HepG2 (cell line): ENCODE measurements around the gene TTC39C. TPM values are rescaled to one million over a fixed set of nuclear protein-coding genes. Genes with fewer than 3 reads are reported as not detected.

Experiments used
- ATAC-seq: fragments of 200-7000 bp; cut with Tn5 transposase; 3 replicates; pipeline ENCODE4 v1.9.1; 2020; ENCODE audit warnings: mild to moderate bottlenecking, moderate library complexity
- BruUV-seq: library from RNA; stranded (reverse); fragments of 400-500 nt; replicated peaks from 2 replicates; lab custom pipeline; 2021; lab: Mats Ljungman, UMichigan
- CTCF ChIA-PET: fragments of 300-600 bp; formaldehyde crosslinking; extraction: SDS; loops from one replicate; lab custom pipeline; 2021; ENCODE audit warnings: low total read pairs, inconsistent platforms, low intra/inter-chr PET ratio; lab: Yijun Ruan, JAX
- POLR2A ChIA-PET: fragments of 350-600 bp; sonication (Branson Sonifier 250); formaldehyde crosslinking; loops from one replicate; lab custom pipeline; 2020; ENCODE audit warnings: antibody characterized with exemption, inconsistent platforms; lab: Yijun Ruan, JAX
- DNase-seq: peaks from one replicate; pipeline ENCODE4 v3.0.0-alpha.2; 2015; ENCODE audit warnings: low spot score
- FAIRE-seq: peaks from 3 replicates; lab custom pipeline; 2011; peaks lifted over from hg19 to GRCh38; lab: Jason Lieb, UNC
- H2AFZ ChIP-seq: one replicate; pipeline ENCODE4 v1.6.1; 2011; ENCODE audit warnings: low read length, inconsistent platforms
- H3K27ac ChIP-seq: fragments of 300-600 bp; 3 replicates; pipeline ENCODE4 v1.8.0; 2011; ENCODE audit warnings: mixed run types, mild to moderate bottlenecking, mixed read lengths, low read length, inconsistent platforms; ENCODE audit not compliant: insufficient read depth; ENCODE audit errors: extremely low read length
- H3K27me3 ChIP-seq, 2 experiments: fragments of 200-600 bp in 1 of 2; 2 replicates in 1 of 2; 3 replicates in 1 of 2; pipeline versions ENCODE4 v1.6.0 to v1.8.0; 2011; ENCODE audit warnings: low read length in 2 of 2, mild to moderate bottlenecking in 2 of 2, moderate library complexity in 2 of 2, inconsistent platforms in 1 of 2; ENCODE audit not compliant: insufficient read depth in 2 of 2, control insufficient read depth in 1 of 2
- H3K36me3 ChIP-seq, 2 experiments: fragments of 200-600 bp in 1 of 2; replicated peaks in 1 of 2; 2 replicates in 1 of 2; 3 replicates in 1 of 2; pipeline versions ENCODE4 v1.5.1 to v1.8.0; 2011; ENCODE audit warnings: low read length in 2 of 2, inconsistent platforms in 1 of 2; ENCODE audit not compliant: insufficient read depth in 2 of 2, control insufficient read depth in 1 of 2
- H3K4me1 ChIP-seq: 2 replicates; pipeline ENCODE4 v1.5.1; 2012; ENCODE audit warnings: low read length, inconsistent platforms; ENCODE audit not compliant: insufficient read depth
- H3K4me2 ChIP-seq: 2 replicates; pipeline ENCODE4 v1.6.0; 2011; ENCODE audit warnings: low read depth, low read length, inconsistent platforms
- H3K4me3 ChIP-seq, 3 experiments: fragments of 200-600 bp in 1 of 3; sonication (generic), shearing (Covaris generic) in 1 of 3; replicated peaks in 1 of 3; 2 replicates each; pipeline ENCODE4 v1.5.1; 2011 to 2016; ENCODE audit warnings: low read length in 3 of 3, inconsistent platforms in 2 of 3, low read depth in 2 of 3, mild to moderate bottlenecking in 2 of 3, control low read depth in 1 of 3, mixed read lengths in 1 of 3; ENCODE audit not compliant: insufficient read depth in 1 of 3
- H3K79me2 ChIP-seq: one replicate; pipeline ENCODE4 v1.6.1; 2011; ENCODE audit warnings: low read length, inconsistent platforms; ENCODE audit not compliant: insufficient read depth
- H3K9ac ChIP-seq: 2 replicates; pipeline ENCODE4 v1.6.0; 2011; ENCODE audit warnings: mild to moderate bottlenecking, low read depth, low read length, inconsistent platforms; ENCODE audit not compliant: insufficient read depth
- H3K9me3 ChIP-seq: 2 replicates; pipeline ENCODE4 v1.5.1; 2012; ENCODE audit warnings: mild to moderate bottlenecking, low read length
- H4K20me1 ChIP-seq: 2 replicates; pipeline ENCODE4 v1.6.0; 2011; ENCODE audit warnings: inconsistent platforms, mild to moderate bottlenecking, low read length, moderate library complexity; ENCODE audit not compliant: insufficient read depth
- NFATC3 ChIP-seq: sonication (generic); formaldehyde crosslinking; IDR thresholded peaks from 2 replicates; pipeline ENCODE4 v1.5.1; 2020; ENCODE audit warnings: mild to moderate bottlenecking, missing genetic modification reagents
- NR1H2 ChIP-seq: sonication (generic); formaldehyde crosslinking; IDR thresholded peaks from 2 replicates; pipeline ENCODE4 v1.8.1; 2022; ENCODE audit warnings: low read depth, missing genetic modification reagents, borderline replicate concordance
- PAF1 ChIP-seq: IDR thresholded peaks from 2 replicates; pipeline ENCODE4 v1.6.1; 2016; ENCODE audit warnings: missing genetic modification reagents, missing compliant biosample characterization
- PLRG1 ChIP-seq: fragments of 450-650 bp; conservative IDR thresholded peaks from 2 replicates; pipeline ENCODE4 v1.6.1; 2016
- ZNF598 ChIP-seq: sonication (generic); formaldehyde crosslinking; IDR thresholded peaks from 2 replicates; pipeline ENCODE4 v1.5.1; 2020; ENCODE audit warnings: mild to moderate bottlenecking, missing genetic modification reagents, borderline replicate concordance
- ZNF788 ChIP-seq: sonication (generic); formaldehyde crosslinking; IDR thresholded peaks from 2 replicates; pipeline ENCODE4 v1.5.0; 2020; ENCODE audit warnings: mild to moderate bottlenecking, missing genetic modification reagents, borderline replicate concordance
- WGBS: methylation state at CpG from one replicate; pipeline ENCODE4 v1.1.6; 2017; ENCODE audit warnings: low lambda C conversion rate; 5-methylcytosine and 5-hydroxymethylcytosine counted together
- in situ Hi-C: cut with HindIII; loops from 2 replicates; pipeline ENCODE4 v1.10.0; 2017; ENCODE audit warnings: low pct_unique_long_range_greater_than_20kb; ENCODE audit not compliant: extremely low pct_ligation_motif_present
- intact Hi-C: fragments of 100-400 bp; cut with micrococcal nuclease; formaldehyde crosslinking; loops from one replicate; pipeline ENCODE4 v1.10.0; 2022; ENCODE audit not compliant: unreplicated experiment
- polyA plus RNA-seq, 8 experiments: library from polyadenylated mRNA; depleted of rRNA in 3 of 8; stranded (reverse) in 7 of 8; unstranded in 1 of 8; fragments of >200 nt; fragmentation: Illumina TruSeq in 4 of 8; extraction: Trizol in 4 of 8; gene quantifications; 2 replicates each; pipeline versions ENCODE4 v1.2.1 to v1.2.3, GENCODE V29; 2011 to 2016; ENCODE audit warnings: low read depth in 4 of 8, missing spikeins in 1 of 8, mixed read lengths in 1 of 8; ENCODE audit not compliant: insufficient read depth in 1 of 8
- total RNA-seq, 5 experiments: library from RNA; depleted of rRNA; stranded (reverse); fragments of >200 nt; fragmentation: Illumina TruSeq; extraction: Trizol; gene quantifications; 2 replicates each; pipeline ENCODE4 v1.2.3, GENCODE V29; 2016; ENCODE audit warnings: low read depth in 1 of 5

TTC39C gene
- total and polyA plus RNA-seq, 2 of the 13 experiments (the other 11 are each of a cell fraction or from before 2014, with no cell fraction given) = 19.1 to 25.9 TPM

DNA sequence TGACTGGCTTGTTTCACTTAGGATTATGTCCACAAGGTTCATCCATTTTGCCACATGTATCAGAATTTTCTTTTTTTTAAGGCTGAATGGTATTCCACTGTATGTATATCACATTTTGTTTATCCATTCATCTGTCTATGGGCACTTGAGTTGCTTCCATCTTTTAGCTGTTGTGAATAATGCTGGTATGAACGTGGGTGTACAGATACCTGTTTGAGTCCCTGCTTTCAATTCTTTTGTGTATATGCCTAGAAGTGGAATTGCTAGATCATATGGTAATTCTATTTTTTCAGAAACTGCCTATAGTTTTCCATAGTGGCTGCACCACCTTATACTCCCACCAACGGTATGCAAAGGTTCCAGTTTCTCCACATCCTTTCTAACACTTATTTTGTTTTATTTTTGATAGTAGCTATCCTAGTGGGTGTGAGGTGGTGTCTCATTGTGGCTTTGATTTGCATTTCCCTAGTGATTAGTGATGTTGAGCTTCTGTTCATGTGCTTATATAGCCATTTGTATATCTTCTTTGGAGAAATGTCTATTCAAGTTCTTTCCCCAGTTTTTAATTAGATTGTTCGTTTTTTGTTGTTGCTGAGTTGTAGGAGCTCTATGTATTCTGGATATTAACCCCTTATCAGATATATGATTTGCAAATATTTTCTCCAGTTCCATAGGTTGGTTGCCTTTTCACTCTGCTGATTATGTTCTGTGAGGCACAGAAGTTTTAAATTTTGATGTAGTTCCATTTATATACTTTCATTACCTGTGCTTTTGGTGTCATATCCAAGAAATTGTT is 40.7 kb downstream of the TTC39C start:
- Histone ChIP-seq H3K4me1 (peaks cover 36% of the 10 kb centered on the region), H3K9me3 (no peaks in the 10 kb centered on the region), H3K36me3 (no peaks in the 10 kb centered on the region), H3K79me2 (no peaks in the 10 kb centered on the region), H3K9ac (no peak overlapping the region), H3K27me3 (no peaks in the 10 kb centered on the region), H3K4me2 (no peak overlapping the region), H3K4me3 (no peak overlapping the region), H2AFZ (no peak overlapping the region), H4K20me1 (no peaks in the 10 kb centered on the region)
- ATAC-seq (no peak), FAIRE-seq (no peak), DNase-seq (no peak)
- WGBS = 89% methylated on average over 3 of the region's 3 CpGs
- intact Hi-C loops (no loop called here), in situ Hi-C loops (no loop called here)
- BruUV-seq = no TSS peak
- POLR2A ChIA-PET = no interaction called here
- no peak for TF ChIP-seq NFATC3
- TF ChIP-seq NR1H2 (CRISPR knock-in tag) = no peak
- no peak for TF ChIP-seq PAF1 (CRISPR knock-in tag)
- TF ChIP-seq, all 625 proteins: peak for 0
- CTCF ChIA-PET = no interaction called here
- H3K27ac ChIP-seq = no peak overlapping the region

DNA sequence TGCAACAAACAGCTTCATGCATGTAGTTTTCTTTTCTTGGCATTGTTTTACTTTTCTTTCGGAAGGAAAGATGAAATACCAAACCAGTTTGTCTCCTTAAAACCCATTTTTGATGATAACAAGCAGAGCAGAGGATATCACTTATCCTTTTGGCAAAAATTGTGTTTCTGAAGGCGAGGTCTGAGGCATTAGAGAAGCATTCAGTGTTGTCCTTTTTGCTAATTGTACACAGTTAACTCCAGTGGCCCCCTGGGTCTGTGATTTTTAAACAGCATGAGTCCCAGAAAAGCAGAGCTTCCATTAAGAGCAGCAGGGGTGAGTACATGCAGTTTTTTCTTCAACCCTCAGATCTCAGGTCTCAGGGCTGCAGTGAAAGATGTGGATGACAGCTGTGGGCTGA is 41.3 kb downstream of the TTC39C start:
- no peak for TF ChIP-seq ZNF788 (CRISPR knock-in tag)
- TF ChIP-seq PLRG1 = no peak
- TF ChIP-seq ZNF598 = no peak
- 95% methylated on average over 2 of the region's 2 CpGs for WGBS
- no peaks in the 10 kb centered on the region for H3K36me3 ChIP-seq
- no peak overlapping the region for H3K4me3 ChIP-seq
- no peak overlapping the region for H3K9ac ChIP-seq
- no peak overlapping the region for H2AFZ ChIP-seq
- ATAC-seq = no peak
- H3K4me2 ChIP-seq = no peak overlapping the region
- no peak for DNase-seq
- H3K4me1 ChIP-seq = peaks cover 36% of the 10 kb centered on the region
- H4K20me1 ChIP-seq = no peaks in the 10 kb centered on the region
- ChIA-PET CTCF (no interaction called here), POLR2A (no interaction called here)
- H3K9me3 ChIP-seq = no peaks in the 10 kb centered on the region
- intact Hi-C loops = no loop called here
- in situ Hi-C loops = no loop called here
- BruUV-seq = no TSS peak
- H3K27me3 ChIP-seq = no peaks in the 10 kb centered on the region
- FAIRE-seq = no peak
- H3K27ac ChIP-seq = no peak overlapping the region
- H3K79me2 ChIP-seq = no peaks in the 10 kb centered on the region
